Stimulated activated CD8-positive, alpha-beta memory T cell treated with anti-CD3 and anti-CD28 coated beads, Interleukin-7, amount 100 ng/mL, for 4 hours (primary cell): ENCODE data around the gene DSCAML1.

ENCODE experiments used
- DNase-seq, 2 donors: peaks; one replicate each; pipeline ENCODE4 v3.0.0-alpha.2; 2020; ENCODE audit warnings: low read depth in 2 of 2

The DSCAML1 gene

GRCh38 chr11:117754030-117754429 lies 43.0 kb downstream of the DSCAML1 start:
- DNase-seq, result no peak

GRCh38 chr11:117752721-117753237 lies 44.2 kb downstream of the DSCAML1 start:
- DNase-seq, result no peak

- DNase-seq, result no peak
Measured at GRCh38 chr11:117752071-117752470, 44.9 kb downstream of the DSCAML1 start.

GRCh38 chr11:117750916-117751662 lies 45.9 kb downstream of the DSCAML1 start:
- no peak for DNase-seq

GRCh38 chr11:117750357-117750756 lies 46.7 kb downstream of the DSCAML1 start:
- no peak for DNase-seq

GRCh38 chr11:117749541-117749910 lies 47.5 kb downstream of the DSCAML1 start:
- DNase-seq, result no peak

- no peak for DNase-seq
Measured at GRCh38 chr11:117748771-117749540, 48.1 kb downstream of the DSCAML1 start.

GRCh38 chr11:117747892-117748291 lies 49.1 kb downstream of the DSCAML1 start:
- no peak for DNase-seq

GRCh38 chr11:117745346-117745745 lies 51.7 kb downstream of the DSCAML1 start:
- DNase-seq, result no peak

GRCh38 chr11:117744471-117745150 lies 52.4 kb downstream of the DSCAML1 start:
- no peak for DNase-seq

- DNase-seq, result no peak
Measured at GRCh38 chr11:117743121-117743815, 53.7 kb downstream of the DSCAML1 start.

- no peak for DNase-seq
Measured at GRCh38 chr11:117738246-117738957, 58.6 kb downstream of the DSCAML1 start.

GRCh38 chr11:117735350-117735977 lies 61.6 kb downstream of the DSCAML1 start:
- DNase-seq, result no peak

GRCh38 chr11:117734601-117735024 lies 62.4 kb downstream of the DSCAML1 start:
- DNase-seq, result no peak

GRCh38 chr11:117733316-117733715 lies 63.7 kb downstream of the DSCAML1 start:
- no peak for DNase-seq

- no peak for DNase-seq
Measured at GRCh38 chr11:117731722-117732290, 65.2 kb downstream of the DSCAML1 start.

GRCh38 chr11:117730208-117730800 lies 66.7 kb downstream of the DSCAML1 start:
- no peak for DNase-seq

- DNase-seq, result no peak
Measured at GRCh38 chr11:117725048-117725734, 71.8 kb downstream of the DSCAML1 start.

- DNase-seq, result no peak
Measured at GRCh38 chr11:117724621-117725020, 72.4 kb downstream of the DSCAML1 start.
